ENCODE results near the gene MAST3.

DNA sequence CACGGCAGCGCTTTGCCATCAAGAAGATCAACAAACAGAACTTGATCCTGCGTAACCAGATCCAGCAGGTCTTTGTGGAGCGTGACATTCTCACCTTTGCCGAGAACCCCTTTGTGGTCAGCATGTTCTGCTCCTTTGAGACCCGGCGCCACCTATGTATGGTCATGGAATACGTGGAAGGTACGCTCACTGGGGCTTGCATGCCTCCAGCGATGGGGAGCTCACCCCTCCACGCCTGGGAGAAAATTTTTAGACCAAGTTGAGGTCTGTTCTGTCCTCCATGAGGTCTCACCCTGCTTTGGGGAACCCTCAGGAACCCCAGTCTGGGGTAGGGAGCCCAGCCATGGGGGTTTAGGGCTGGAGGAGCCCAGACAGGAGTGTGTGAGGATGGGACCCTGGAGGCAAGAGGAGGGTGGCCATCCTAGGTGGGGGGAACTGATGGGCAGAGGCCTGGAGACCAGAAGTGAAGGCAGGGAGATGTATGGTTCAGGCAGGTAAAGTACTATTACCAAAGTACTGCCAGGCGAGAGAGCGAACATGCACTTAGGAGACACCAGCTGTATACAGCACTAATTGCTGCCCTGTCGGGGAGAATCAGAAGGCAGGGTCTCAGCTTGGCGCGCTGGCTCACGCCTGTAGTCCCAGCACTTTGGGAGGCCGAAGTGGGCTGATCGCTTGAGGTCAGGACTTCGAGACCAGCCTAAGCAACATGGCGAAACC is 33.1 kb downstream of the MAST3 start:
- TF ChIP-seq, protein P1, sequence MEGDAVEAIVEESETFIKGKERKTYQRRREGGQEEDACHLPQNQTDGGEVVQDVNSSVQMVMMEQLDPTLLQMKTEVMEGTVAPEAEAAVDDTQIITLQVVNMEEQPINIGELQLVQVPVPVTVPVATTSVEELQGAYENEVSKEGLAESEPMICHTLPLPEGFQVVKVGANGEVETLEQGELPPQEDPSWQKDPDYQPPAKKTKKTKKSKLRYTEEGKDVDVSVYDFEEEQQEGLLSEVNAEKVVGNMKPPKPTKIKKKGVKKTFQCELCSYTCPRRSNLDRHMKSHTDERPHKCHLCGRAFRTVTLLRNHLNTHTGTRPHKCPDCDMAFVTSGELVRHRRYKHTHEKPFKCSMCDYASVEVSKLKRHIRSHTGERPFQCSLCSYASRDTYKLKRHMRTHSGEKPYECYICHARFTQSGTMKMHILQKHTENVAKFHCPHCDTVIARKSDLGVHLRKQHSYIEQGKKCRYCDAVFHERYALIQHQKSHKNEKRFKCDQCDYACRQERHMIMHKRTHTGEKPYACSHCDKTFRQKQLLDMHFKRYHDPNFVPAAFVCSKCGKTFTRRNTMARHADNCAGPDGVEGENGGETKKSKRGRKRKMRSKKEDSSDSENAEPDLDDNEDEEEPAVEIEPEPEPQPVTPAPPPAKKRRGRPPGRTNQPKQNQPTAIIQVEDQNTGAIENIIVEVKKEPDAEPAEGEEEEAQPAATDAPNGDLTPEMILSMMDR (IDR thresholded peaks at IDR 0.05; ENCODE audit: control extremely low read depth in 1 of 3, insufficient read depth in 1 of 3, low read depth in 1 of 3, low read length in 3 of 3) = no peak
- no peak for TF ChIP-seq POLR2A (IDR thresholded peaks at IDR 0.05; ENCODE audit: control extremely low read depth in 1 of 2, low read depth in 2 of 2, low read length in 2 of 2)
- TF ChIP-seq JUND (IDR thresholded peaks at IDR 0.05; ENCODE audit: low read length) = no peak
- no peak for TF ChIP-seq EZH2 (IDR thresholded peaks at IDR 0.05; ENCODE audit: low read depth, low read length, severe bottlenecking)
- no peak for TF ChIP-seq RFX5 (IDR thresholded peaks at IDR 0.05; ENCODE audit: borderline replicate concordance, low read depth, low read length)
- TF ChIP-seq BCL11A (IDR thresholded peaks at IDR 0.05; ENCODE audit: low read depth in 2 of 2, low read length in 2 of 2) = no peak

Measured in H1 (cell line).